NB4 (cell line): ENCODE results near the gene DOCK6.

Experiments
- DNase-seq: peaks from one replicate; pipeline ENCODE4 v3.0.0; 2010; ENCODE audit warnings: low read depth
- H3K4me3 ChIP-seq: one replicate; pipeline ENCODE4 v1.5.1; 2011; ENCODE audit warnings: mild to moderate bottlenecking, low read depth, low read length, moderate library complexity
- CTCF ChIP-seq: IDR thresholded peaks from one replicate; pipeline ENCODE4 v1.5.1; 2012; ENCODE audit warnings: low read depth, low read length
- MAX ChIP-seq: IDR thresholded peaks from 2 replicates; pipeline ENCODE4 v1.6.1; 2011; ENCODE audit warnings: low read depth, low read length
- MYC ChIP-seq: IDR thresholded peaks from 2 replicates; pipeline ENCODE4 v1.6.1; 2011; ENCODE audit warnings: low read depth, low read length
- POLR2A ChIP-seq: IDR thresholded peaks from 2 replicates; pipeline ENCODE4 v1.6.1; 2011; ENCODE audit warnings: mild to moderate bottlenecking; ENCODE audit not compliant: insufficient read length; ENCODE audit errors: extremely low read depth

DOCK6 gene

GRCh38 chr19:11237321-11237720, 25.0 kb downstream of the DOCK6 start:
- no peak for TF ChIP-seq POLR2A
- no peak for TF ChIP-seq MAX
- no peak overlapping the region for H3K4me3 ChIP-seq
- DNase-seq, result no peak

- H3K4me3 ChIP-seq, result no peak overlapping the region
- DNase-seq, result no peak
- TF ChIP-seq POLR2A (no peak), CTCF (no peak), MAX (no peak), MYC (no peak)
Observed at GRCh38 chr19:11236324-11237301, 25.7 kb downstream of the DOCK6 start.

GRCh38 chr19:11234486-11235075, 27.7 kb downstream of the DOCK6 start:
- DNase-seq, result no peak
- no peak for TF ChIP-seq MYC
- no peak overlapping the region for H3K4me3 ChIP-seq

GRCh38 chr19:11233073-11233472, 29.3 kb downstream of the DOCK6 start:
- TF ChIP-seq CTCF, result no peak
- no peak for TF ChIP-seq MYC
- no peak for TF ChIP-seq POLR2A
- no peak for TF ChIP-seq MAX
- DNase-seq, result no peak
- H3K4me3 ChIP-seq, result no peak overlapping the region

- DNase-seq, result no peak
- no peak overlapping the region for H3K4me3 ChIP-seq
- TF ChIP-seq MAX, result no peak
- TF ChIP-seq MYC, result no peak
- TF ChIP-seq POLR2A, result no peak
- no peak for TF ChIP-seq CTCF
Observed at GRCh38 chr19:11232555-11232954, 29.8 kb downstream of the DOCK6 start.

- TF ChIP-seq MYC, result no peak
- no peak for TF ChIP-seq POLR2A
- TF ChIP-seq CTCF, result no peak
- no peak for TF ChIP-seq MAX
- no peak for DNase-seq
- H3K4me3 ChIP-seq, result no peak overlapping the region
Observed at GRCh38 chr19:11230621-11231386, 31.5 kb downstream of the DOCK6 start.
